Thymus (tissue), 11 donors: ENCODE measurements around the gene VAT1. TPM values are rescaled to one million over a fixed set of nuclear protein-coding genes. Genes with fewer than 3 reads are reported as not detected.
A peak's percentile ranks its signal among the peaks of the same experiment; 100 is the strongest.

ENCODE experiments used
- DNase-seq, 9 donors: peaks; one replicate each; pipeline ENCODE4 v3.0.0-alpha.2; 2013; ENCODE audit warnings: low spot score in 9 of 9, low read depth in 6 of 9, missing footprints in 1 of 9
- H3K27ac ChIP-seq, 2 donors: one replicate each; pipeline ENCODE4 v1.5.1; 2013; ENCODE audit warnings: control low read depth in 1 of 2, low read depth in 1 of 2, low read length in 1 of 2, mild to moderate bottlenecking in 1 of 2, moderate library complexity in 1 of 2
- H3K27me3 ChIP-seq, 2 donors: one replicate each; pipeline ENCODE4 v1.5.1; 2013; ENCODE audit warnings: low read length in 1 of 2; ENCODE audit not compliant: control insufficient read depth in 2 of 2, insufficient read depth in 1 of 2
- H3K36me3 ChIP-seq, 2 donors: one replicate each; pipeline ENCODE4 v1.5.1; 2013; ENCODE audit warnings: low read length in 1 of 2, mild to moderate bottlenecking in 1 of 2, moderate library complexity in 1 of 2; ENCODE audit not compliant: control insufficient read depth in 2 of 2, insufficient read depth in 2 of 2
- H3K4me1 ChIP-seq, 2 donors: one replicate each; pipeline ENCODE4 v1.5.1; 2013; ENCODE audit warnings: low read length in 2 of 2; ENCODE audit not compliant: control insufficient read depth in 2 of 2, insufficient read depth in 2 of 2
- H3K4me3 ChIP-seq, 2 donors: one replicate each; pipeline ENCODE4 v1.5.1; 2013; ENCODE audit warnings: low read length in 2 of 2, control low read depth in 1 of 2, mild to moderate bottlenecking in 1 of 2
- H3K9me3 ChIP-seq, 2 donors: one replicate each; pipeline ENCODE4 v1.5.1; 2013; ENCODE audit warnings: low read length in 1 of 2, mild to moderate bottlenecking in 1 of 2; ENCODE audit not compliant: control insufficient read depth in 2 of 2, insufficient read depth in 1 of 2
- WGBS: extraction: QIAGEN DNeasy Blood & Tissue Kit; methylation state at CpG from one replicate; pipeline ENCODE4 v1.1.7; 2013; 5-methylcytosine and 5-hydroxymethylcytosine counted together
- polyA plus RNA-seq: library from polyadenylated mRNA; stranded (reverse); fragments of 200-250 nt; gene quantifications from one replicate; pipeline ENCODE4 v1.2.3, GENCODE V29; 2013
- total RNA-seq: library from RNA; stranded (reverse); fragments of 120-200 nt; gene quantifications from one replicate; pipeline ENCODE4 v1.2.4, GENCODE V29; 2013
- donor health status: healthy.

The VAT1 gene
- total and polyA plus RNA-seq, 2 donors, result 46.8 to 51.7 TPM

DNA sequence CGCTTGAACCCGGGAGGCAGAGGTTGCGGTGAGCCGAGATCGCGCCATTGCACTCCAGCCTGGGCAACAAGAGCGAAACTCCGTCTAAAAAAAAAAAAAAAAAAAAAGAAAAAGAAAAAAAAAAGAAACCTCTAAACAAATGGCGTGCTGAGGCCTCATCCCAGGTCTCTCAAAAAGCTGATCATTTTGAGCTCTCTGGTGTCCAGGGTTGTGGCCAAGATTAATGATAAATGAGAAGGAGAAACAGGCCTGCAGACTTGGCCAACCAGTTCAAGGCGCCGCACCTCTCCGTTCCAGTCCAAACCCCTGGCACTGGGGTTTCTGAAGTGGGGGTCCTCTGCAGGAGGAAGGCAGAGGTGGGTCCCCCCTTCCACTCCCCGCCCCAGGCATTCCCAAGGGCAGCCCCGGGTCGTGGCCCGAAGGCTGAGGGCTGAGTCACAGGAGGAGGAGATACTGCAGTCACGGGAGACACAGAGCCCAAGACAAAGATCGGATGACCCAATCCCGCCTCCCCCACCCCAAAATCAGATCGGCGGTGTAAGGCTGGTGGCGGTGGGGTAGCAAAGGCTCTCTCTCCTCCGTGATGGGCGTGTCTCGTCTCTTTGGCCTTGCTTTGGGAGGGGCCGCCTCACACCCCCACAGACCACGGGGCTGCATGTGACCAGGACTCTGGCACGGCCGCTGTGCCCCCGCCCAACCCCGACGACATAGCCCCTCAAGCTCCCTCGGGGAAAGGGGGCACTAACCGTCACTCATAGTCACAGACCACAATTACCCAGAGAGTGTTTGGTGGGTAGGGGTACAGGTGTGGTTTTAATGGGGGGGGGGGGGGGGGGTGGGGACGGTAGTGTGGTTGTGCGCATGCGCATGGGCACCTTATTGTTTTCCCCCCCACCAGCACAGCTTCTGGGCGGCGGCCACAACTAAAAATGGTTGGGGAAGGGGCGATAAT, 1.1 kb downstream of the VAT1 start:
- no peaks in the 10 kb centered on the region for H3K9me3 ChIP-seq
- H3K4me1 ChIP-seq, result peaks cover 29 to 50% of the 10 kb centered on the region in 2 donors
- peaks cover 8 to 15% of the 10 kb centered on the region in 2 donors for H3K36me3 ChIP-seq
- H3K4me3 ChIP-seq, result peak overlapping the region; percentile 76 to 90
- WGBS, result 36% methylated on average over 39 of the region's 40 CpGs
- DNase-seq, result peak in 3 of 9 donors; percentile 35 to 51 (median 35)
- H3K27ac ChIP-seq, result peak overlapping the region; percentile 31 to 37
- peaks cover 0 to 19% of the 10 kb centered on the region in 2 donors for H3K27me3 ChIP-seq

DNA sequence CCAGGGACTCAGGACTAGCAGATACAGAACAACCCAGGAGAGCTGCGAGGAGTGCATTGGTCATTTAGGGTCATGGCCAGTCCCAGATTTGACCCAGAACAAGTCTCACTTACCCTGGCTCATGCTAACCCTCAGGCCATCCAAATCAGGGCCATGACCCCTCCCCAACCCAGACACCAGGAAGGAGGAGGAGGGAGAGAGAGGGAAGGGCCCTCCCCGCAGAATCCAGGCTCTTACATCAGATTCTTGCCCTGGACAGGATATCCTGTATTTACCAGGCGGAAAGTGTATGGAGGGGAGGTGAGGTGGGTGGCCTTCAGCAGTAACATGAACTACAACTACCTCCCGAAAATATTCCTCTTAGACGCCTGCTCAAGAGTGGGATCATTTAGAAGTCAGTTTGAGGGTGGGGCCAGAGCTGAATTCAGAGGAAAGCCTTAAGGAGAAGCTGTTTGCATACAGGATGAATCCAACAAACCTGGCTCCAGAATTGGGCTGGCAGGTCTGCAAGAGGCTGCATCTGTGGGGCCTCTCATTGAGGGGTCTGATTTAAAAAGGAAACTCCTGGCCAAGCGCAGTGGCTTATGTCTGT, 2.1 kb downstream of the VAT1 start:
- Histone ChIP-seq H3K4me3 (no peak overlapping the region), H3K27me3 (peaks cover 0 to 10% of the 10 kb centered on the region in 2 donors), H3K27ac (peak overlapping the region in 1 of 2 donors; percentile 75), H3K36me3 (peaks cover 17 to 24% of the 10 kb centered on the region in 2 donors), H3K9me3 (no peaks in the 10 kb centered on the region), H3K4me1 (peaks cover 29 to 50% of the 10 kb centered on the region in 2 donors)
- 86% methylated on average over 6 of the region's 6 CpGs for WGBS
- no peak for DNase-seq

GRCh38 chr17:43019418-43019817, 2.8 kb downstream of the VAT1 start:
- peak overlapping the region in 1 of 2 donors; percentile 16 for H3K4me3 ChIP-seq
- peaks cover 29 to 45% of the 10 kb centered on the region in 2 donors for H3K4me1 ChIP-seq

GRCh38 chr17:43018932-43019331, 3.3 kb downstream of the VAT1 start:
- WGBS, result 11% methylated on average over 4 of the region's 4 CpGs
- H3K4me1 ChIP-seq, result peaks cover 27 to 42% of the 10 kb centered on the region in 2 donors
- H3K9me3 ChIP-seq, result no peaks in the 10 kb centered on the region
- peak overlapping the region; percentile 6 to 75 for H3K27ac ChIP-seq
- H3K4me3 ChIP-seq, result peak overlapping the region in 1 of 2 donors; percentile 16
- peaks cover 28 to 36% of the 10 kb centered on the region in 2 donors for H3K36me3 ChIP-seq
- H3K27me3 ChIP-seq, result peaks cover 0 to 3% of the 10 kb centered on the region in 2 donors
- DNase-seq, result peak in 3 of 9 donors; percentile 28 to 75 (median 33)

More at GRCh38 chr17:43019418-43019817, 2.8 kb downstream of the VAT1 start:
- H3K27ac ChIP-seq, result peak overlapping the region in 1 of 2 donors; percentile 75
- DNase-seq, result peak in 2 of 9 donors; percentile 17 to 22
- whole genome bisulfite sequencing, result 51% methylated on average over 7 of the region's 7 CpGs
- no peaks in the 10 kb centered on the region for H3K9me3 ChIP-seq
- H3K36me3 ChIP-seq, result peaks cover 23 to 31% of the 10 kb centered on the region in 2 donors
- peaks cover 0 to 4% of the 10 kb centered on the region in 2 donors for H3K27me3 ChIP-seq

DNA sequence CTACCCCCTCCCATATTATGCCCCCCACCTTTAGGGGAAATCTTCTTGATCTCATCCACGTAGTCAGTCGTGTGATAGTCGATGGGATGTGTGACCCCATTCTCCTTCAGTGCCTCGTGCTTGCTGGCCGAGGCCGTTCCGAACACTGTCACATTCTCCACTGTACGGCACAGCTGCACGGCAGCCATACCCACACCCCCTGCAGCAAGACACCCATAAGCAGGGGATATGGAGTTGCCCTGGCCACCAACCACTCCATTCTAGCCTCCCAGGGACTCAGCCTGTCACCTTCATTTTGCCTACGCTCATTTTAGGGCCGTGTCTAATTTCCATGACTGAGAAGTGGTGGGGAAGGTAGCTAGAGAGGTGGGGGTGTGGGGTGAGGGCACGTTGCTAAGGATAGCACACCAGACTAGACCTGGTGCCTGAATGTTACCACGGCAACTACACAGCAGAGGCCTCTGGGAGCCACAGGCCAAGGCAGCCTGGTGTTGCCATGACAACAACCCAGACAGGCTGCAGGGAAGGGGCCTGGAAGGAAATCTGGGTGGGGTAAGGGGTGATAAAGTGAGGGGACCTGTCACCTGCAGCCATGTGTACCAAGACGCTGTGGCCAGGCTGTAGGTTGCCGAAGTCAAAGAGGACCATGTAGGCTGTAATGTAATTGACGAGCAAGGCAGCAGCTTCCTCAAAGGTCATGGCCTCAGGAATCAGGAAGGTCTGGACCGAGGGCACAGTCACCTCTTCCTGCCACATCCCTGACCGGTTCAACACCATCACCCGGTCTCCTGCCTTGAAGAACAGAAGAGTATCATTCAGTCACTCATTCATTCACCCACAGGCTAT, 4.0 kb downstream of the VAT1 start:
- peaks cover 35 to 43% of the 10 kb centered on the region in 2 donors for H3K36me3 ChIP-seq
- peaks cover 27 to 42% of the 10 kb centered on the region in 2 donors for H3K4me1 ChIP-seq

GRCh38 chr17:43016216-43016615, 6.0 kb downstream of the VAT1 start:
- no peaks in the 10 kb centered on the region for H3K27me3 ChIP-seq
- H3K4me1 ChIP-seq, result peaks cover 27 to 35% of the 10 kb centered on the region in 2 donors
- no peak overlapping the region for H3K27ac ChIP-seq
- DNase-seq, result no peak
- peaks cover 48 to 54% of the 10 kb centered on the region in 2 donors for H3K36me3 ChIP-seq
- H3K4me3 ChIP-seq, result no peak overlapping the region
- 88% methylated on average over 7 of the region's 7 CpGs for WGBS
- no peaks in the 10 kb centered on the region for H3K9me3 ChIP-seq

More for the DNA sequence above, 4.0 kb downstream of the VAT1 start:
- peak overlapping the region in 1 of 2 donors; percentile 16 for H3K4me3 ChIP-seq
- H3K27me3 ChIP-seq, result no peaks in the 10 kb centered on the region
- no peaks in the 10 kb centered on the region for H3K9me3 ChIP-seq
- 76% methylated on average over 19 of the region's 19 CpGs for WGBS
- peak in 6 of 9 donors; percentile 30 to 86 (median 72) for DNase-seq
- peak overlapping the region in 1 of 2 donors; percentile 75 for H3K27ac ChIP-seq

DNA sequence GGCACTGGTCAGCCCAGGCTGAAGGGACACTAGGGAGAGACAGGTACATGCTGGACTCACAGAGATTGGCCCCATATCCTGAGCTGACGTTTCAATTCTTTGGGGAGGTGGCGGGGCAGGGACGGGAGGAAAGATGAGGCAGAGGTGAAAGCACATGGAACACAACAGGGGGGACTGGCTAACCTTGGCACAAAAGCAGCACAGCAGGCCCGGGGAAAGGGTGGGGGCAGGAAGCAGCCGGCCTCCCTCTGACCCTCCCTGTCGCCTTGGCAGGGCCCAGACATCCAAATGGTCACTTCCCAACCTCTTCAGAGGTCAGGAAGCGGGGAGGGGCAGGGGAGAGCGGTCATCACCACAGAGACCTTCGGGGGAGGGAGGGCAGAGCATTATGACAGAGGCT, 6.6 kb downstream of the VAT1 start:
- DNase-seq, result no peak
- Histone ChIP-seq H3K9me3 (no peaks in the 10 kb centered on the region), H3K27me3 (no peaks in the 10 kb centered on the region), H3K4me3 (no peak overlapping the region), H3K4me1 (peaks cover 25 to 30% of the 10 kb centered on the region in 2 donors), H3K36me3 (peaks cover 48 to 54% of the 10 kb centered on the region in 2 donors), H3K27ac (no peak overlapping the region)
- WGBS, result 97% methylated on average over 9 of the region's 9 CpGs

DNA sequence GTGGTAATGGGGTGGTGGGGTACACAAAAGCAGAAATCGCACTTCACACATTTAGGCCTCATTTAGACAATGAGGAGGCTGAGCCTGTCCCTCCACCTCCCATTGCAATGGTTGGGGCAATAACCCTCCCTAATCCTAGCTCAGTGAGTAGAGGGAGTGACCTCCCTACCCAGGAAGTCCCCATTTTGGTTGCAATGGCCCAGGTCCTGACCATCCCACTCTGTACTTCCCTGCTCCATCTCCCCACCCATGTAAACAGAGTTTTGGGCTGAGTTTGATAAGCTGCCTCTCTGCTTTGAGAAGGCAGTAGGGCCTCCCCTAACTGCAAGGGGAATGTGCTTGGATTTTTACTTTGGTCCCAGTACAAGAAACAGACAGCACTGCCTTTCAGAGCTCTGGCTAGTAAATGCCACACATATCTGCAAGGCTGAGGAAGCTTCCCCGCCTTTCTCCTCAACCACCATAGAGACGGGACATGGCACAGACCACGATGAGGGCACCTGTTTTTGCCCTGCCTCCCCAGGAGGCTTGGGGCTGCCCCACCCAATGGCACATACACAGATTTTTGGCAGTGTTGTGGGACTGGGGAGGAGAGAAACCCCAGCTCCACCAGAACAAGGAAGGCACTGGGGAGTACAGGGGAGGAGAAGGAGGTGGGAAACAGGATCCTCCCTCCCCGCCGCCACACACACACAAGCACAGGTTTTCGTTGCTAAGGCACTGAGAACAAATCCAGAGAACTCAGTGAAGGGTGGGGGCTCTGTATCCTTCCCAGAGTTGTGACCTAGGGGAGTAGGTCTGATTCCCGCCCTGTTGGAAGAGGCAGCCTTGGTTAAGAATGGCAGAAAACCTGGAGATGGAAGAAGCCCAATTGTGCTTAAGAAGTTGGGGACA, 7.3 kb downstream of the VAT1 start:
- WGBS, result 81% methylated on average over 8 of the region's 8 CpGs
- peaks cover 48 to 54% of the 10 kb centered on the region in 2 donors for H3K36me3 ChIP-seq
- H3K4me1 ChIP-seq, result peaks cover 19 to 24% of the 10 kb centered on the region in 2 donors
- no peaks in the 10 kb centered on the region for H3K9me3 ChIP-seq
- H3K27me3 ChIP-seq, result no peaks in the 10 kb centered on the region
- DNase-seq, result no peak
- H3K4me3 ChIP-seq, result no peak overlapping the region
- H3K27ac ChIP-seq, result no peak overlapping the region
